Stimulated activated naive CD8-positive, alpha-beta T cell treated with anti-CD3 and anti-CD28 coated beads, Interleukin-15, amount 100 ng/mL, for 72 hours (primary cell): ENCODE results near the gene TUBA3C.
A peak's percentile ranks its signal among the peaks of the same experiment; 100 is the strongest.

Experiments
- ATAC-seq: fragments of 150-1000 bp; cut with Tn5 transposase; 2 replicates; pipeline ENCODE4 v1.10.0; 2021; ENCODE audit warnings: mild to moderate bottlenecking, moderate library complexity
- DNase-seq, 2 donors: peaks; one replicate each; pipeline ENCODE4 v3.0.0; 2021 to 2022
- H3K27ac Mint-ChIP-seq, 2 donors: one replicate each; pipeline ENCODE4 v1.8.0; 2022; ENCODE audit warnings: mild to moderate bottlenecking in 2 of 2, mixed read lengths in 2 of 2, moderate library complexity in 2 of 2
- H3K27me3 Mint-ChIP-seq: one replicate; pipeline ENCODE4 v1.8.0; 2022; ENCODE audit warnings: mixed read lengths
- H3K4me1 Mint-ChIP-seq: one replicate; pipeline ENCODE4 v1.8.0; 2022; ENCODE audit warnings: mild to moderate bottlenecking, mixed read lengths
- H3K4me3 Mint-ChIP-seq, 2 donors: one replicate each; pipeline ENCODE4 v1.8.0; 2022; ENCODE audit warnings: mild to moderate bottlenecking in 2 of 2, mixed read lengths in 2 of 2, moderate library complexity in 1 of 2
- H3K9me3 Mint-ChIP-seq, 2 donors: one replicate each; pipeline ENCODE4 v1.8.0; 2022; ENCODE audit warnings: mixed read lengths in 2 of 2

Gene TUBA3C

GRCh38 chr13:19153782-19154450 lies 27.7 kb downstream of the TUBA3C start:
- ATAC-seq (no peak), DNase-seq (peak; percentile 11 to 23)
- Mint-ChIP-seq H3K4me3 (no peak overlapping the region), H3K4me1 (no peaks in the 10 kb centered on the region), H3K27ac (peak overlapping the region in 1 of 2 donors; percentile 52), H3K9me3 (peaks cover 0 to 11% of the 10 kb centered on the region in 2 donors), H3K27me3 (peaks cover 7% of the 10 kb centered on the region)

GRCh38 chr13:19152403-19152802 lies 29.2 kb downstream of the TUBA3C start:
- H3K27me3 Mint-ChIP-seq = peaks cover 7% of the 10 kb centered on the region

GRCh38 chr13:19151581-19152263 lies 29.9 kb downstream of the TUBA3C start:
- no peak for DNase-seq
- Mint-ChIP-seq H3K4me1 (no peaks in the 10 kb centered on the region), H3K27me3 (peaks cover 7% of the 10 kb centered on the region), H3K4me3 (no peak overlapping the region), H3K27ac (peak overlapping the region; percentile 52 to 84), H3K9me3 (peaks cover 5 to 20% of the 10 kb centered on the region in 2 donors)
- ATAC-seq = peak; percentile 8

More at GRCh38 chr13:19152403-19152802, 29.2 kb downstream of the TUBA3C start:
- no peak for ATAC-seq
- DNase-seq = no peak
- Mint-ChIP-seq H3K27ac (peak overlapping the region in 1 of 2 donors; percentile 84), H3K4me1 (no peaks in the 10 kb centered on the region), H3K4me3 (no peak overlapping the region), H3K9me3 (peaks cover 5 to 20% of the 10 kb centered on the region in 2 donors)

- H3K27me3 Mint-ChIP-seq = peaks cover 7% of the 10 kb centered on the region
- DNase-seq = no peak
These were observed 30.9 kb downstream of the TUBA3C start for GRCh38 chr13:19150712-19151228.

GRCh38 chr13:19150226-19150625 lies 31.4 kb downstream of the TUBA3C start:
- ATAC-seq = no peak
- Mint-ChIP-seq H3K9me3 (peaks cover 9 to 20% of the 10 kb centered on the region in 2 donors), H3K27me3 (peaks cover 7% of the 10 kb centered on the region), H3K4me1 (no peaks in the 10 kb centered on the region), H3K4me3 (no peak overlapping the region), H3K27ac (no peak overlapping the region)
- no peak for DNase-seq

More at GRCh38 chr13:19150712-19151228, 30.9 kb downstream of the TUBA3C start:
- no peak for ATAC-seq
- Mint-ChIP-seq H3K27ac (no peak overlapping the region), H3K4me3 (no peak overlapping the region), H3K4me1 (no peaks in the 10 kb centered on the region), H3K9me3 (peaks cover 9 to 20% of the 10 kb centered on the region in 2 donors)

- Mint-ChIP-seq H3K9me3 (peaks cover 9 to 20% of the 10 kb centered on the region in 2 donors), H3K27me3 (peaks cover 7% of the 10 kb centered on the region), H3K4me3 (no peak overlapping the region), H3K27ac (peak overlapping the region in 1 of 2 donors; percentile 8), H3K4me1 (no peaks in the 10 kb centered on the region)
- DNase-seq (no peak), ATAC-seq (no peak)
These were observed 33.1 kb downstream of the TUBA3C start for GRCh38 chr13:19148561-19148960.
